Activated CD4-positive, alpha-beta T cell treated with anti-CD3 and anti-CD28 coated beads, Interleukin-2, Interleukin-4, amounts not matched to agents 100 ng/mL and 50 ng/mL, durations not matched to agents 16 hours and 8 hours (primary cell): Measurements from ENCODE around the gene MRPL12.

Experiments used
- DNase-seq: peaks from one replicate; pipeline ENCODE4 v3.0.0-alpha.2; 2020; ENCODE audit warnings: low spot score

Gene MRPL12

DNA sequence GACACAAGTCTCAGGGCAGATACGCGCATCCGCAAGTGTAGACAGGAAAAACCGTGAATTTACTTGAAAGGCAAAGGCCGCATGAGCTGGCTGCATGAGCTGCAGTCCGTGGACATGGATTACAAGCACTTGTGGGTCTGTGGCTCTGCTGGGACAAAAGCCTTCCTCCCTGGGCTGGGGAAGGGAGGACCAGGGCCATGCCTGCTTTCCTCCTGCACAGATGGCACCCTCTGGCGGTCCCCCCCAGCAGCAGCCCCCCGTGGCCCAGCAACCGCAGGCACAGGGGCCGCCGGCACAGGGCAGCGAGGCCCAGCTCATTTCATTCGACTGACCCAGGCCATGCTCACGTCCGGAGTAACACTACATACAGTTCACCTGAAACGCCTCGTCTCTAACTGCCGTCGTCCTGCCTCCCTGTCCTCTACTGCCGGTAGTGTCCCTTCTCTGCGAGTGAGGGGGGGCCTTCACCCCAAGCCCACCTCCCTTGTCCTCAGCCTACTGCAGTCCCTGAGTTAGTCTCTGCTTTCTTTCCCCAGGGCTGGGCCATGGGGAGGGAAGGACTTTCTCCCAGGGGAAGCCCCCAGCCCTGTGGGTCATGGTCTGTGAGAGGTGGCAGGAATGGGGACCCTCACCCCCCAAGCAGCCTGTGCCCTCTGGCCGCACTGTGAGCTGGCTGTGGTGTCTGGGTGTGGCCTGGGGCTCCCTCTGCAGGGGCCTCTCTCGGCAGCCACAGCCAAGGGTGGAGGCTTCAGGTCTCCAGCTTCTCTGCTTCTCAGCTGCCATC, 1.7 kb upstream of the MRPL12 start:
- no peak for DNase-seq

DNA sequence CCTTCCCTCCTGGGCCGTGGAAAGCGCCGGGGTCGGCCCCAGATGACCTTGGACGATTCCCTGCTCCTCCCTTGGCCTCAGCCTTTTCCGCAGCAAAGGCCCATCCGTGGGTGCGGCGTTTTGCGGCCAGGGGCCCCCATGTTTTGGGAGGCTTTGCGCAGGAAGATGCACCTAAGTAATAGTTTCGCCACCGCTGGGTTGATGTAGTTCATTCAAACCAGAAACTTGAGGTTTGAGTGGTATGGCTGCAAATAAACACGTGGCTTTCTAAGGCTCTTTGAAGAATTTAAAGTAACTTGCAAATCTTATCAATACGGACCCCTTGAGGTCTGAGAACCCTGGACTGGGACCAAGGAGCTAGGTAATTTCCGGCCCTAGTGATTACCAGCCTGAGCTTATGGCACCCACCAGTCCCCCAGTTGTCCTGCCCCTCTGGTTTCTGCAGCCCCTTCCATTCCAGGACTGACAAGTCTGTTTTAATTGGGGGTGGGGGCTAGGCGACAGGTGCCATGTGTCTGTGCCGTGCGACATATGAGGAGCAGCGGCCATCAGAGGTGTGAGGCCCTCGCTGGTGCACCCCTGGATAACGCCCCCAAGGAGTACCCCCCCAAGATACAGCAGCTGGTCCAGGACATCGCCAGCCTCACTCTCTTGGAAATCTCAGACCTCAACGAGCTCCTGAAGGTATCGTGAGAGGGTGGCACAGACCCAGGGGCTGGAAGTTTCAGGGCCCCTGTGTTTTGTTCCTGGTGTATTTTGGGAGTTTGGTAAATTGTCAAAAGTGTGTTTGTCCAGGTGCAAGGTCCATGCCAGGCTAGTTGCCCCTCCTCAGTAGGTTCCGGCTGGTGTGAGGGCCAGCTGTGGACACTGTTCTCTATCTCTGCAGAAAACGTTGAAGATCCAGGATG, 834 bp downstream of the MRPL12 start:
- no peak for DNase-seq

DNA sequence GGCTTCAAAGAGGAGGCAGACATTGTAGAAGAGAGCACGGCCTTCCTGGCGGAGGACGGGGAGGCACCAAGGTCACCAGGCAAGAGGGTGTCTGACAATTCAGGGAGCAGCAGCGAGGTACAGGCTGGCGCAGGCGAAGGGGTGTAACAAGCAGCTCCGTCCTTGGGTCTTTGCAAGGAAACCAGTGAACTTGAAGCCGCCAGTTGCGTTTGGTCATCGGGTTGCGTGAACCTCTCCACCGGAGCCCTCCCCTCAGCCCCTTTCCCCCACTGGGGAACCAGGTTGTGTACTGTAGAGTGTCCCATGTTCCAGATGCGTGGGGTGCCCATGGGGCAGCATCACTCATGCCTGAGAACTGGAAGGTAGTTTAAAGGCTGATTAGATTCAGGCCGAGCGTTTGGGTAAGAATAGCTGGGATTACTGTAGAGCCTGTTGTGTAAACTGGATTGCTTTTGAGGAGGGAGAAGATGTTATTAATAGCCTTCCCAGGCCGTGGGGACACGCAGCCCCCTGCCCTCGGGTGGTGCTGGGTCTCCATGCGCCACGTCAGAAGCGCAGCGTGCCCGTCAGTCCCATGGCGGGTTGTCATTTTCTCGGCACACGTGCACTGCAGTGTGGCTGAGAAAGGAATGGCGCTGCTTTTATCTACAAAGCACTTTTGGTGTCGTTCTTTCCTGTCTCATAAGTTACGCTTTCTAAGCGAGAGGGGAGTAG, 2.5 kb downstream of the MRPL12 start:
- no peak for DNase-seq

DNA sequence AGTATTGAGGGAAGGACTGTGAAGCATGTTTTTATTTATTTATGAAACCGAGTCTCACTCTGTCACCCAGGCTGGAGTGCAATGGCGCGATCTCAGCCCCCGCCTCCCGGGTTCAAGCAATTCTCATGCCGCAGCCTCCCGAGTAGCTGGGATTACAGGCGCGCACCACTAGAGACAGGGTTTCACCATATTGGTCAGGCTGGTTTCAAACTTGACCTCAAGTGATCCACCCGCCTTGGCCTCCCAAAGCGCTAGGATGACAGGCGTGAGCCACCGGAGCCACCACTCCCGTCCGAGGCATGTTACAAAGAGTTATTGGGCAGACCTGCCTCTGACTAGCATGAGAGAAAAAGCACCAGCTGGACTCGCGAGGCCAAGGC, 3.1 kb downstream of the MRPL12 start:
- no peak for DNase-seq

DNA sequence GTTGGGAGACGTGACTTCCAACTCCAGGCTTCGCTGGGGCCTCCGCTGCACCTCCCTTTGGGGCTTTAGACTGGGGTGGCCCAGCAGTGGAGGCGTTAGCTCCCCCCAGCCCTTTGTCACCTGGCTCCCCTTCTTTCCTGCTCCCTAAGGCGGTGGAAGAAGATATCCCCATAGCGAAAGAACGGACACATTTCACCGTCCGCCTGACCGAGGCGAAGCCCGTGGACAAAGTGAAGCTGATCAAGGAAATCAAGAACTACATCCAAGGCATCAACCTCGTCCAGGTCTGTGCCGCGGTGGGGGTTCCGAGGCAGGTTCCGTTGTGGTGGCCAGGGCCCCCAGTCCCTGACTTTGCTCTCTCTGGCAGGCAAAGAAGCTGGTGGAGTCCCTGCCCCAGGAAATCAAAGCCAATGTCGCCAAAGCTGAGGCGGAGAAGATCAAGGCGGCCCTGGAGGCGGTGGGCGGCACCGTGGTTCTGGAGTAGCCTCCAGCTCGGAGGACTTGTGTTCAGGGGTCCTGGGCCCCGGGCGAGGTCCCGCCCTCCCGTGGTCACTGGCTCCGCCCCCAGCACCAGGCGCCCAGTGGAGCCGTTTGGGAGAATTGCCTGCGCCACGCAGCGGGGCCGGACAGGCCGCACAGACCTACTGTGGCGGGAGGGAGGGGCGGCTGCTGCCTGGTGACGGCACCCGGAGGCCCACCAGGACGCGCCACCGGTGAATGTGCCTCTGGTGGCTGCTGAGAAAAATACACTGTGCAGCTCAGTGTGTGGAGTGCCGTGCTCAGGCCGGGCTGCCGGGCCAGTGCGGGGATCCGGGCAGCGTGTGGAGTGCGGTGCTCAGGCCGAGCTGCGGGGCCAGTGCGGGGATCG, 3.8 kb downstream of the MRPL12 start:
- DNase-seq: no peak

DNA sequence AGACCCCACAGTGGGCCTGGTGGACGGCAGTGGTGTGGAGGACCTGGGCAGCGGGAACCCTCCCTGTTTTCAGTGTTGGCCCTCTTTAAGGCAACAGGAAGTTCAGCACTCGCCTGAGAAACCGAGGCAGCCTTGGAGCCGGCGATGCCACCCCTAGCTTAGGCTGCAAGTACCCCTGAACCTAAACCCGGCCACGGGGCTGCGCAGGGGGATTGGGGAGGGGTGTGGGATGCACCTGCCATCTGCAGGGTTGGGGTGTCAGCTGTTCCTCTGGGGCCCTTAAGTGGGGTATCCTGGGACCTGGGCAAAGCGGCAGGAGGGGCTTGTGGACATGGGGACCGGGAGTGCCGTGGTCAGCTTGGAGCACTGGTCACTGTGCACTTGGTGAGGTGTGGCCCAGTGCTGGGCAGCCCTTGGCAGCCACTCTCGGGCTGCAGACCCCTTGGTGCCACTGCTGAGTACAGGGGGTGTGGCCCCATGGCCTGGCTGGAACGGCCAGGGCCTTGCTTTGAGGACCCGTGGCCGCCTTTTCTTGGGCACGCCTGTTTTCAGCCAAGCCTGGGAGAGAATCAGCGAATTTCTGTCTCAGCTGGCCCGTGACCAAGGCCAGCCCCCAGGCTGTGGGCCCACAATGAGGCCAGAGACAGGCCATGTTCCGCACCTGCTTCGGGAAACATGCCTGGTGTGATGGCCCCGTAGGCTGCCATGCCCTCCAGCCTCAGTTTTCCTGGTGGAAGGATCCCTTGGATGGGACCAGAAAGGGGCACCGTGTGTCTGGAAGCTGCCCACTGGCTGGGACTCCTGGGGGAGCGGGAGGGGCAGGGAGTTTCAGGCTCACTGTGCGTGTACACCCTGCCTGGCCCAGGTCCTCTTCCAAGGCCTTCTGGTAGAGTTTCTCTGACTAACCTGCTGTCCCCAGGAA, 4.8 kb downstream of the MRPL12 start:
- no peak for DNase-seq

DNA sequence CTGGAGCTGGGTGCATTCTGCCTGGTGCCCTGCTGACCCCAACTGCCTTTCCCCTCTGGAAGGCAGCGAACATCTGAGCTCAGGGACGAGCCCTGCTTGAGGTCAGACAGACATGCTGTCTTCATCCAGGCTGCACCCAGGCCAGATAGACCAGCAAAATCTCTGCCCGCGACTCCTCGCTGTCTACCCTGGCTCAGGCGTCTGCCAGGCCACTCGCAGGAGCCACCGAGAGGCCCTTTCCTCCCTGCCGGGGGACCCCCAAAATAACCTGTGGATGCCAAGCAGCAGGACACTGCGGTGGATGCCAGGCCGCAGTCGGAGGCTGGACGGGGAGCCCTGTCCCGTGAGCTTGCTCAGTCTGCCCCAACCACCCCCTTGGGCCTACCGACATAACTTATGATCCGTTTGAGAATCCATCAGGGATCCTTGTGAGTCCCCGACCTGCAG, 5.6 kb downstream of the MRPL12 start:
- no peak for DNase-seq

DNA sequence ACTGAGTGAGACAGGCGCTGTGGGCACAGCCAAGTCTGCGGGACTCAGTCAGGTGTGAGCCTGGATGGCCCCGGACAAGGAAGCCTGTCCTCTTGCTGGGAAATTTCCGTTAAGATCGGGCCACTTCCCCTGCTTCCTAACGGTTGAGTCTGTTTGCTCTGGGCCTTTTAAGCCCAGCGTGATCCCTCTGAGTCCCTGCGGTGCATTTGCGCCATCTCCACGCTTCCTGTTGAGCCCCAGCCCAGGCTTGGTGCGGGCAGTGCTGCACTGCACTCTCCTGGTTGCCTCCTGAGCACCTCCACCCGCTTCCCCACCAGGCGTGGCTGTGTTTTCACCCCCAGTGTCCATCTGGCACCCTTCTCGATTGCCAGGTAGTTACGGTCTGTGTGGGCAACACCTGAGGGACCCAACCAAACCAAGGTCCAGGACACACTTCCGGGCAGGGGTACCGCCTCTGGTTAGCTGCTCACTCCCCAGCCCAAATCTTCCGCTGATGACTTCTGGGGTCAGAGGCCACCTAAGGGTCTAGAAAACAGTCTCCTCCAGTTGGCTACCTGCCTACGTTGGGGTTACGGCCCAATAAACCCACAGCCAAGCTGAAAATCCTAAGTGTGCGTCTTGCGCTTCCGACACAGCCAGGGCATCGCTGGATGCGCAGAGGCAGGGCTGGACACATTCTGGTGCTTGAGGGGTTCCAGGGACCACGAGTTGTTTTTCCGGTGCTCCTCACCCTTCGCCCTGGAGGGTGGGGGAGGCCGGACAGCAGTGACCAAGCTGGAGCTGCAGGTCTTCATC, 7.5 kb downstream of the MRPL12 start:
- no peak for DNase-seq

DNA sequence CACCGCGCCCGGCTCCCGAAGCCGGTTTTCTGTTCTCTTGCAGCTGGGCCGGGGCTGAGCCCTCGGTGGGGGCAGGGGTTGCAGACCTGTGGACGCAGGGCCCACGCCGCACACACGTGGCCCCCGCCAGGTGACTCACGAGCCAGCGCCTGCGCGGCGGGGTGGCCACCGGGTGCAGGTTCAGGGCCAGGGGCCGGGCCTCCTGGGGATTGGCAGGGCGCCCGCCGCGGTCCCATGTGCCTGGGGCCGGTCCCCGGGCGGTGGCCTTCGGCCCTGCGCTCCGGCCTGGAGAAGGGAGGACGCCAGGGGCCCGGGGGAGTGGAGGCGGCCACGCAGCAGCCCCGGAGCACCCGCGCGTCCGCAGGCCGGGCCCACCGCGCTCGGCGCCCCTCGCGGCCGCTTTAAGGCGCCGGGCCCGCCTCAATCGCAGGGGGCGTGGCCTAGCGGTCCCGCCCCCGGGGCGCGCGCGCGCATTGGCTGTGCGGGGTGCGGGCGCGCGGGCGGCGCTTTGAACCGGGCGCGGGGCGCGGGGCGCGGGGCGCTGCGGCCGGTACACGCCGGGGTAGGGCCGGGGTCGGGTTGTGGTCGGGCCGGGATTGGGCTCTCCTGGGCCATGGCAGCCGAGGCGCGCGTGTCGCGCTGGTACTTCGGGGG, 8.8 kb downstream of the MRPL12 start, which contains the start of gene SLC25A10:
Gene SLC25A10 (plus strand): TSS at position 471 of the 654 bp plus-strand sequence. CDS start 143 bp downstream, at position 614.
- peak; percentile 84 for DNase-seq

DNA sequence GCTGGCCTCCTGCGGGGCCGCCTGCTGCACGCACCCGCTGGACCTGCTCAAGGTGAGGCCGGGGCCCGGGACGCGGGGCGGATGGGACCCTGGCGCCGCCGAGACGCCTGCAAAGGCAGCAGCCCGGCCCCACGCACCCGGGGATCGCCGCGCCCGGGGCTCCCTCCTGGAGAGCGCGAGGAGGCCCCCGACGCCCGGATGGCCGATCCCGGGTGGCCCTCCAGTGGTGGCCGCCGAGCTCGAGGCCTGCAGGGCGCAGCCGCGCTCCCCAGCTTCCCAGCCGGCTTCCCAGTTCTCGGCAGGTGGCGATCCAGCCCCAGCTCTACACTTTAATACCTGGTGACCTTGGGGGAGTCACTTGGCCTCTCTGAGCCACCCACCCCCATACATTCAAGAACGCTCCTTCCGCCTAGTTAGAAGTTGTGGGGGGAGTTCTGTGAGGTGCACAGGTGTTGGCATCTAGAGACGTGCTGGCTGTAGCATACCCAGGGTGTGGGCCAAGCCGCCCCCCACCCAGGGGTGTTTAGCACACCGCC, 9.4 kb downstream of the MRPL12 start:
- DNase-seq: no peak

DNA sequence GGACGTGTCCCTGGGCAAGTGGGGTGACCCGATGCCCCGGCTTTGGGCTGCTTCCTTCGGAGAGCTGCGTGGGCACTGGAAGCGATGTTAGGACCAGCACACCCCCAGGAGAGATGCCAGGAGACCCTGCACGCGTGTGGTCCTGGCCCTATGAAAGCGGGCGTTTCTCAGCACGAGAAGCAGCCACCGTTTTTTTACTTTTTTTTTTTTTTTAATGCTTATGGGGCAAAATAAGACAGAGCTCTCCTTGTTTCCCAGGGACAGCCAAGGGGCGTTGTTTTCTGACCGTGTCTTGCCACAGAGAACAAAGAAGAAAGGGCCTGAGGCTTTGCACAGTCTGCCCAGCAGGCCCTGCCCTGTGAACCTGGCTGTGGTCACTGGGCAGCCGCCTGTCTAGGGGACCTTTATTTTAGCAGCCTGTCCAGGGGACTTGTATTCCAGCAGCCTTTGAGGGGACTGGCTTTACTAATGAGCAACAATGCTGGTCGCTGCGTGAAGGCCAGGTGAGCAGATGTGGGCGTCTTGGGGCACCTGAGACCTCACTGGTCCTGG, 9.9 kb downstream of the MRPL12 start:
- no peak for DNase-seq

DNA sequence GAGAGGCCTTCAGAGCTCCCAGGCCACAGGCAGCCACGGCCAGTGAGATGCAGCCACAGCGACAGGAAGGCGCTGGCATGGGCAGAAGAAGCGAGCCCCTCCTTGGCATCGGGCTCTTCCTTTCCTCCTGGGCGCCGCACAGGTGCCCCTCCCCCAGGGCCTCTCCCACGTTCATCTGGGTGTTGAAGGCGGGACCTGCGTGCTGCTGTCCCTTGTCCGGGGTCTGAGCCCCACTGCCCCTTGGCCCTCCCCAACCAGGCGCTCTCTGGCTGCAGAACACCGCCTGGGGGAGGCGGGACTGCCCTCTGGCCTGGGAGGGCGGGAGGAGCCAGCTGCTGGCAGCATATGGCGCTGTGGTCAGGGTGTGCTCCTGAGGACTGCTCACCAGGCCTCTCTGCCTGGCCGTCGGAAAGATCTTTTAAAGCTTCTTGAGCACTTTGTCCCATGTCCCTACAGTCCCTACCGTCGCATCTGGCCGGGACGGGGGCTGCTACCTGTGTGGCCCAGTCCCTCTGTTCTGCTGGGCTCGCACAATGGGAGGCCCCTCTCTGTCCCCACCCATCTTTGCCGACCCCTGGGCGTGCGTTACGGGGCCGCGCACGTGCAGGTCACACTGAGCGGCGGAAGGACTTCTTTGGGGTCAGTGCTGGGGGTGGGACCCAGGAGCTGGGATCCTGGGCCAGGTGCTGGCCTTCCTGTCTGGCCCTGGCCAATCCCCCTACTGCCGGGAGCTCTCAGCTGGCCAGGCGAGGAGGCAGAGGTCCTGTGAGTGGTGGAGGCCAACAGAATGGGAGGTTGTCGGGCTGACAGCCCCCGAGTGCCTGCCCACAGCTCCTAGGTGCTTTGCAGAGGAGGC, 10.6 kb downstream of the MRPL12 start:
- no peak for DNase-seq

DNA sequence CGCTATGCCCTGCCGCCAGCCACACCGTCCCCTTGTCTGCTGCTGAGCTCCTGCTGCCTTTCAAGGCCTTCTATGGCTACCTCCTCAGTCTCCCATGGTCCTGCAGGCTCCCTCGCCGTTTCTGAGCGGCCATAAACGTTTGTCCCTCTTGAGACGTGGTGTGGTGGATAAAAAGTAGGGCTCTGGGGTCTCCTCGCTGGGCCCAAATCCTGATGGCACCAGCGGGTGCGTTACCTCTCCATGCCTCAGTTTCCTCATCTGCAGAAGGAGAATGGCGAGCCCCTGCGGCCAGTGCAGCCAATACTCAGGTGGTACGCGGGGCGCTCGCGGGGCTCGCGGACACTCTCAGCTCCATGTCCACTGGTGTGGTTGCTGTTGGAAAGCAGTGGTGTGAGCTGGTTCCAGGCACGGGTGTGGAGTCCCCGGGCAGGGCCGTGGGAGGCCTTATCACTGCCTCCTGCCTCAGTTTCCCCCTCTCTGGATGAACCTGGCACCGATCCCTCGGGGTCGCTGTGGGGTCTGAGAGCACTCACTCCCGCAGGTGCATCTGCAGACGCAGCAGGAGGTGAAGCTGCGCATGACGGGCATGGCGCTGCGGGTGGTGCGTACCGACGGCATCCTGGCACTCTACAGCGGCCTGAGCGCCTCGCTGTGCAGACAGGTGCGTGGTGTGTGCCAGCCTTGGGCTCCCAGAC, 11.4 kb downstream of the MRPL12 start:
- DNase-seq: no peak

DNA sequence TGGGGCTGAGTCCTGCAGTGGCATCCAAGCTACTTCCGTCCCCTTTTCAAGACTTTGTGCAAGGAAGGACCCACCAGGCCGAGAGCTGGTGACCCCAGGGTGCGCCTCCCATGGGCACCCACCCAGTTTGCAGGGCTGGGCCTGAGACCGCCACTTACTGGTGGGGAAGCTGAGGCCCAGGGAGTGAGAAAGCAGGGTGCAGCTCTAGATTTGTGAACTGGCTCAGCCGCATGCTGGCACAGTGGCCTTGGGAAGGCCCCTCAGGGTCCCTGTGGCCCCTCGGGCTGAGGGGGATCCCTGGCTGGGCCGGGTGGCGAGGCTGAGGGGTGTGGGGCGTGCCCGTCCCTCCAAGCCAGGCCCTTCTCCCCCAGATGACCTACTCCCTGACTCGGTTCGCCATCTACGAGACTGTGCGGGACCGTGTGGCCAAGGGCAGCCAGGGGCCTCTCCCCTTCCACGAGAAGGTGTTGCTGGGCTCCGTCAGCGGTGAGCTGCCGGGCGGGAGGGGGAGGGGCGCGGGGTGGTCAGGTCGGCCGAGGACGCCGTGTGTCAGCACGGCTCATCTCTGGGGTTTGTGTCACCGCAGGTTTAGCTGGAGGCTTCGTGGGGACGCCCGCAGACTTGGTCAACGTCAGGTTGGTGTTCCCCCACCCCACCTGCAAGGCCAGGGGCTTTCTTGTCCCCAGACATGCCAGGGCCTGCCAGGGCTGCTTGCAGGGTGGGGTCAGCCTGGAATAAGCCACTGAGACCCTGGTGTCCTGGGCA, 12.1 kb downstream of the MRPL12 start:
- no peak for DNase-seq

DNA sequence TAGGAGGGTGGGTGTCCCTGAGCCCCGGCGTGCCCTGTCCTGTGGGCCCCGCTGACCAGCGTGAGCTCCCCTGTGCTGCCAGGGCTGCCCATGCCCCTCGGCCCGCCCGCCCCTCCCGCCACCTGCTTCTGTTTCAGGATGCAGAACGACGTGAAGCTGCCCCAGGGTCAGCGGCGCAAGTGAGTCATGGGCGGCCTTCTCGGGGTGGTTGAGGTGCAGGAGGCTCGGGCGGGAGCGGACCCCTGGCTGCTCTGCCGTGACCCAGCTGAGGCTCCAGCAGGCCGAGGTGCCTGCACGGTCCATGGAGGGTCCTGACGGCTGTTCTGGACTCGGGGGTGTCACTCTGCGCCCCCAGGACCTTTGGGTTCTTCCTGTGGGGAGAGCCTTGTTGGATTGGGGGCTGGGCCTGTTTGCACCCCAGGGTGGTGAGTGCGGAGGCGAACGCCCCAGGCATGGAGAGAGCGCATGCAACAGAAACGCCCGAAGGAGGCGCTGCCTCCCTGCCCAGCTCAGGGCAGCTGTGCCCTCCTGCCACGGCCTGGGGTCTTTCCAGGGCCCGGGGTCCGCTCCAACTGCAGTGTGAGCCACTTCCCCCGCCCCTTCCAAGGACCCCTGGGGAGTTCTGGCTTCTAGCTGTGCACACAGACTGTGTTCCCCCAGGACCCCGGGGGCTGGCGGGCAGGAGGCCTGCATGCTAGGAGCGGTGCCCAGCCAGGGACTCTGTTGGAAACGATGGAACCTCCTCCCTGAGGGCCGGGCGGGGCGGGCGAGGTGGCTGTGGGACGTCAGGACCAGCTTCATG, 12.9 kb downstream of the MRPL12 start:
- DNase-seq: no peak
